Cortex of kidney (tissue), 1 donor: ENCODE measurements around the gene SLC13A5.
"Not testable (repeated sequence)": the region's sequence is repeated elsewhere in the genome, so short reads cannot be mapped to it uniquely, and the experiment has no call there.

ENCODE experiments used
- DNase-seq: peaks from one replicate; lab custom pipeline; 2025; lab: John Stamatoyannopoulos, UW

SLC13A5 gene

GRCh38 chr17:6684460-6684783 is 28.7 kb downstream of the SLC13A5 start:
- DNase-seq, result no peak

GRCh38 chr17:6683730-6684459 is 29.3 kb downstream of the SLC13A5 start:
- no peak for DNase-seq

DNA sequence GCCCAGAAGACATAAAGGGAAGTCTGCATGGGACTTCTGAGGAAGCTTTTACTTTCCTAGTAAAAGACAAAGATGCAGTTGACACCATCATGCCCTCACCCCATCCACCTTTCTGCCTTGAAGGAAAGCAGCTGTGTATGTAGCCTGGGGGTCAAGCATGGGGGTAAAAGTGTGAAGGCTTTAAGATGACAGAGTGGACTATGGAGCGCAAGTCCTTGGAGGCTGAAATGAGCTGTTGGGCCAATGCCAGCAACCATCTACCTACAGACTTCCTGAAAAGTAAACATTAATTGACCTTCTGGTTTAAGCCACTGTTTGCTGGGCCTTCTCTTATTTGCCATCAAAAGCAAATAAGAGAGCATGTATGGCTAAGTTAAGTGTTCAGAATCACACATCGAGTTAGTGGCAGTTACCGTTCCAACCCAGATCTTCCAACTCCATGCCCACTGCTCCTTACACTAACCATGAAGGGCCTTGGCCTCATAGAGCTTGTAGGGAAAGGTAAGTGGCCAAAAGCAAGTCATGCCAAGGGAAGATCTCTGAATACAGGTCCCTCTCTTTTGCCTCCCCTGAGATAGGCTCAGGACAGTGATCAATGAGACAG is 30.0 kb downstream of the SLC13A5 start:
- no peak for DNase-seq

DNA sequence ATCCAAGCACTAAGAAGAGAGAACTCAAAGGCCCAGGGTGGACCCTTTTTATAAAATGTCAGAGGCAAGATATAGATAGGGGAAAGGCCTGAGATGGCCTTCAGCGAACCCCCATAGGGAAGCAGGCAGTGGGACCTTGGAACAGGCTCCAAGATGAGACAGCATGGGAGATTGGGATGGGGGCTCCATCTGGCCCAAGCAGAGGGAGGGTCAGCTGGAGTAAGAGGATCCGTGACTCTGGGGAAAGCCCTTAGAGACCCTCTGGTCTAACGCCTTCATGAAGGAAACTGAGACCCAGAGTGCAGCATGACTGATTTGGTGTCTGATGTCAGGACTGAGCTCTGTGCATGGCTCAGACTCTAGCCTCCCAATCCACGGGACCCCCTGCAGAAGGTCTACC is 30.8 kb downstream of the SLC13A5 start:
- no peak for DNase-seq

DNA sequence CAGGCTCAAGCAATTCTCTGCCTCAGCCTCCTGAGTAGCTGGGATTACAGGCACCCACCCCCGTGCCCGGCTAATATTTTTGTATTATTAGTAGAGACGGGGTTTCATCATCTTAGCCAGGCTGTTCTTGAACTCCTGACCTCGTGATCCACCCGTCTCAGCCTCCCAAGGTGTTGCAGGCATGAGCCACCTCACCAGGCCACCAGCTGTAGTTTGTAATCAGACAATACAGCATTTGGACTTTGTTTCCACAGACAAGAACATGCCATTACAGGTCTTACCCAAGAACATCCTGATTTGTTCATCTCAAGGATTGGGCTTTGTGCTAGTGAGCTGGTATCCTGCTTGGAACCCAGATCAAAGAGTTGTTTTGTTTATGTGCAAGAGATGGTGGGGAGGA is 31.5 kb downstream of the SLC13A5 start:
- DNase-seq, result no peak

GRCh38 chr17:6681176-6681575 is 32.0 kb downstream of the SLC13A5 start:
- no peak for DNase-seq

GRCh38 chr17:6679241-6679640 is 33.9 kb downstream of the SLC13A5 start:
- no peak for DNase-seq

- DNase-seq, result no peak
These were observed 35.2 kb downstream of the SLC13A5 start for GRCh38 chr17:6677946-6678345.

- DNase-seq, result no peak
These were observed 35.9 kb downstream of the SLC13A5 start for GRCh38 chr17:6677158-6677831.

GRCh38 chr17:6676802-6677157 is 36.4 kb downstream of the SLC13A5 start:
- DNase-seq, result no peak

DNA sequence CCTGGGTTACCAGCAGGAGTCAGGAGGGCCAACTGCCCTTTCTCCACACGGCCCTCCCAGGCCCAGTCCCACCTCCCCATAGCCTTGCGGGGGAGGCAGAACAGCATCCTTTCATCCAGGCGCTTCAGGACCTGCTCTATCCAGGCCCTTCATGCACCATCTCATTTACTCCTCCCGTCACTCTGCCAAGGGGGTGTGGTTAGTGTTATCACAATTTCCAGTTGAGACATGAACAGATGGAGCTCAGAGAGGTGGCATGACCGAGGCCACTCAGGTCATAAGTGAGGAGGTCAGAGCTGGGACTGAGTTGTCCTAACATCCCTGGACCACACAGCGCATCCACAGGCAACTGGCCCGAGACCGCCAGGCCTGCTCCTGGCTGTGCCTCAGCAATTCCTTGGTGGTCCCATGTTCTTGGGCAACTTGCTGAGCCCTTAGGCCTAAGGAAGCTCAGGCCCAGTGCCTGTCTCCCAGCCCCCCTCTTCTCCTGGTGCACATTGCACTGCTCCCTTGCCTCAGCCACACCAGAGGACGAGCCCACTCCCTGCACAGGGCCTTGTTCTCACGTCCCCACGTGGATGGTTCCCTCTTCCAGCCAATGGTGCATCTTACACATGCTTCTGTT is 37.9 kb downstream of the SLC13A5 start:
- no peak for DNase-seq

GRCh38 chr17:6674586-6674985 is 38.6 kb downstream of the SLC13A5 start:
- DNase-seq, result no peak

DNA sequence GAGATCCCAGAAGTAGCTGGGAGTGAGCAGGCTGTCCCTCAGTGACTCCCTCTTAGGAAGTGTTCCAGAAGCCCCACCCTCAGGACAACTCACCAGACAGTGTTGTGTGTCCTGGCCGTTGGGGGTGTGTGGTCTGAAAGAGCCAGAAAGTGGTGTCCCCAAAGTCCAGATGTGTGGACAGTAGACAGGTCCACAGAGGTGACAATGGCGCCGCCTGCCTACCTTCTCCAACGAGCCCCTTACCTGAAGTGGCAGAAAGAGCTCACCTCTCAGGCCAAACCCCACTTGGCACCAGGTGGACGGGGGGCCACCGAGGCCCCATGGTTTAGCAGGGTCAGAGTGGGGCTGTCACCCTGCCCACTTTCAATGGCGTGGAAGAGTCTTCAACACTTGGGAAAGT is 41.7 kb downstream of the SLC13A5 start:
- DNase-seq, result no peak

DNA sequence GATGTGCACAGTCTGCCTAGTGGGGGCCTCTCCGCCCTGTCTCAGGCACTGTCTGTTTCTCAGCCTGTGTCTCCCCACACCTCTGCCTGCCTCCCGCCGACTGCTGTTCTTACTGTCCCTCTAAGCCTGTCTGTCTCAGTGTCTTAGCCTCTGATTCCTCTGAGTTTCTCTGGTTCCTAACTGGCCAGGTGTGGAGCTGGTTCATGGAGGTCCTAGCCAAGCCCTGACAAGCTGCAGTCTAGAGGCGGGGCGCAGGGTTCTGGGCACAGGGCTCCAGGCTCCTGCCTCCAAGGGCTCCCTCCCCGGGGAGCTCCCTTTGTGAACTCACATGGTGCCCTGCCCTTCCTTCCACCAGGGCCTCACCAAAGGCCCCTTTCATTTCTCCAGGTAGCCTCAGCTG is 42.2 kb downstream of the SLC13A5 start:
- DNase-seq, result no peak

DNA sequence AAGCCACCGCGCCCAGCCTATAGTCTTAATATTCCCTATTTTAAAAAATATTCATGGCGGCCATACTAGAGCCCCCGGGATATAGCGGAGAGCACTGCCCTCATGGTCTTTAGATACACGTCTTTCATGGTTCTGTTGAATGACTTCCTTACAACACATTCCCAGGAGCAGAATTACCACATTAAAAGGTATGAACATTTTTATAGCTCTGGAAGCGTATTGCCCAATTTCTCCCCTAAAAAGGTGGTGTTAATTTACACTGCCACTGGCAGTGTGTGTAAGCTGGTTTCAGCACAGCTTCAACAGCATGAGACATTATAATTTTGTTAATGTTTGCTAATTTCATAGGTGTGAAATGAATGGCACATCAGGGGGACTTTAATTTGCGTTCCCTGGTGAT is 42.6 kb downstream of the SLC13A5 start:
- no peak for DNase-seq

GRCh38 chr17:6669479-6670212 is 43.5 kb downstream of the SLC13A5 start:
- no peak for DNase-seq

DNA sequence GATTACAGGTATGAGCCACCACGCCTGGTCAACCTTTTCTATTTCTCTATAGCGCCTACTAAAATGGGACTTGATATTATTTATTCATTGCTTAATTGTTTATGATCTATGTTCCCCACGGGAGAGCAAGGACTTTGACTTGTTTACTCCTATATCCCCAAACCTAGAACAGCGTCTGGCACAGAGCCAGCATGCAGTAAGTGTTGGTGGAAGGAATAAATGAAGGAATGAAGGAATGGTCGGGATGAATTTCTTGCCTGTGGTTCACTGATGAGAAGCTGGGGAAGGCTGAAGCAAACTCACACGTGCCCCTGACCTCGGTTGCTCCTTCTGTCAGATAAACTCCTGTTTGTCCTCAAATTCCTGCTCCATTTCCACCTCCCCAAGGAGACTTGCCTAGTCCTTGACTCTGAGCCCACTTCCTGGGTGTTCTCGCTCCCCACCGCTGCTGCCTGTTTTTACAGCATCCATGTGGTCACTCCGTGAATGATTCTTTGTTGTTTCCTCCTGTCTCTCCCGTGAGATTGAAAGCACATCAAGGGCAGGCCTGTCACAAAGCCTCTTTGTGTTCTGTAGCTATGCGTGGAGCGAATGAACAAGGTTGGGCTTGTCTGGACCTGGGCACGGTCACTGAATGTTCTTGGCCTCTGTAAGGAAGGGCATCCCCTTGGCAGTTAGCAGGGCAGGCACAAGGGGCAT is 44.3 kb downstream of the SLC13A5 start:
- DNase-seq, result no peak

DNA sequence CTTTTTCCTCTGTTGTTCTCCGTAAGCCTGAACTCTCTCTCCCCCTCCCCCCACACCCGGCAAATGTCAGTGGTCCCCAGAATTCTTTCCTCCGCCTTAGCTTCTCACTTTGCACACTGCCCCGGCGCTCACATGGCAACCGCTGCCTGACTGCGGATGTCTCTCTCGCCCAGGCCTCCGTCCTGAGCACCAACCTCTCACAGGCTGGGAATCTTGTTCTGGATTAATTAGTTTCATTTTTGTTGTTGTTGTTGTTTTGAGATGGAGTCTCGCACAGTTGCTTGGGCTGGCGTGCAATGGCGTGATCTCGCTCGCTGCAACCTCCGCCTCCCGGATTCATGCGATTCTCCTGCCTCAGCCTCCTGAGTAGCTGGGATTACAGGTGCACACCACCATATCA is 45.0 kb downstream of the SLC13A5 start:
- no peak for DNase-seq

GRCh38 chr17:6667516-6667915 is 45.7 kb downstream of the SLC13A5 start:
- DNase-seq, result no peak

DNA sequence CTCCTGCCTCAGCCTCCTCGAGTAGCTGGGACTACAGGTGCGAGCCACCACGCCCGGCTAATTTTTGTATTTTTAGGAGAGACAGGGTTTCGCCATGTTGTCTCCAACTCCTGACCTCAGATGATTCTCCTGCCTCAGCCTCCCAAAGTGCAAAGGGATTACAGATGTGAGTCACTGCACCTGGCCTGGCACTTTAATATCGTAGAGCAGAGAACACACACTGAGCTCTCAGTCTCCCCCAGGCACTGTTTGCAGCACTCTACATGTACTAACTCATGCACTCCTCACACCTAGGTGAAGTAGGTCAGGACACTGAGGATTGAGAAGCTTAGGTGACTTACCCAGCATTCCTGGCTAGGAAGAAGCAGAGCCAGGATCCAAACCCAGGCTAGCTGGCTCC is 46.6 kb downstream of the SLC13A5 start:
- no peak for DNase-seq

DNA sequence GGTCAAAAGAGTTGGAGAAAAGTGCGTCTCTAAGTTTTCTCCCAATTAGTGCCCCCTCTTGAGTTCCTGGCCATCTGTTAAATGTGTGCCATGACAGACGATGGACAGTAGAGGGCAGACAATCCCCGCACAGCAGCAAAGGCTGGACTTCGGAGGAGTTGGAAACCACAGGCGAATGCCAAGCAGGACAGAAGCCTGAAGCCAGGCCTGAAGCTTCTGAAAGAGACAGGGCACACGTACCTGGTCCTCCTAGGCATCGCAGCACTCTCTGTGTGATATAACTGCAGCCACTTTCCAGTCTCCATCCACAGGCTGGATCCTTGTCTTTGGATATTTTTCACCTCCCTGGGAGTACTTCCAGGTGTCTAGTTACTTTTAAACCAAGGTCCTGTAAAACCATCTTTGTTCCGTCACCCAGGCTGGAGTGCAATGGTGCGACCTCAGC is 47.1 kb downstream of the SLC13A5 start:
- DNase-seq, result no peak

DNA sequence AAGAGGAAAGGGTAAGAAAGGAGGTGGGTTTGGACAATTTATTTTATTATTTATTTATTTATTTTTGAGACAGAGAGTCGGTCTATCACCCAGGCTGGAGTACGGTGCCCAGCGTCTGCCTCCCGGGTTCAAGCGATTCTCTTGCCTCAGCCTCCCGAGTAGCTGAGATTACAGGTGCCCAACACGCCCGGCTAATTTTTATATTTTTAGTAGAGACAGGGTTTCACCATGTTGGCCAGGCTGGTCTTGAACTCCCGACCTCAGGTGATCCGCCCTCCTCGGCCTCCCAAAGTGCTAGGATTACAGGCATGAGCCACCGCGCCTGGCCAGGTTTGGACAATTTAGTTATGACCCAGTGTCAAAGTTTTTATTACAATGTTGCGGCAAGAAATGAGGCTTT is 50.0 kb downstream of the SLC13A5 start:
- DNase-seq, result not testable (repeated sequence)
